Liver (tissue), 9 donors: Measurements from ENCODE around the gene YBX2. TPM values are rescaled to one million over a fixed set of nuclear protein-coding genes. Genes with fewer than 3 reads are reported as not detected.

Experiments
- DNase-seq: peaks from one replicate; pipeline ENCODE4 v3.0.0-alpha.2; 2017; ENCODE audit warnings: low spot score
- H3K27ac ChIP-seq, 2 donors: one replicate each; pipeline ENCODE4 v1.7.0; 2013; ENCODE audit warnings: inconsistent platforms in 2 of 2, low read length in 2 of 2, control low read depth in 1 of 2, low read depth in 1 of 2, mild to moderate bottlenecking in 1 of 2
- H3K27me3 ChIP-seq, 4 donors: one replicate each; pipeline versions ENCODE4 v1.6.1 to v1.7.0; 2013; ENCODE audit warnings: low read length in 3 of 4, inconsistent platforms in 1 of 4, mild to moderate bottlenecking in 1 of 4, moderate library complexity in 1 of 4; ENCODE audit not compliant: control insufficient read depth in 4 of 4, insufficient read depth in 4 of 4
- H3K36me3 ChIP-seq, 4 donors: one replicate each; pipeline versions ENCODE4 v1.6.1 to v1.7.0; 2013; ENCODE audit warnings: low read length in 3 of 4, mild to moderate bottlenecking in 3 of 4, low read depth in 1 of 4, moderate library complexity in 1 of 4; ENCODE audit not compliant: control insufficient read depth in 4 of 4, insufficient read depth in 3 of 4
- H3K4me1 ChIP-seq, 4 donors: one replicate each; pipeline versions ENCODE4 v1.6.1 to v1.7.0; 2013; ENCODE audit warnings: low read length in 3 of 4, mild to moderate bottlenecking in 3 of 4, moderate library complexity in 1 of 4; ENCODE audit not compliant: control insufficient read depth in 4 of 4, insufficient read depth in 4 of 4
- H3K4me3 ChIP-seq, 3 donors: one replicate each; pipeline versions ENCODE4 v1.6.1 to v1.7.0; 2013; ENCODE audit warnings: low read length in 3 of 3, control low read depth in 1 of 3, low read depth in 1 of 3, mild to moderate bottlenecking in 1 of 3
- H3K9ac ChIP-seq, 2 donors: one replicate each; pipeline ENCODE4 v1.7.0; 2013; ENCODE audit warnings: low read length in 2 of 2, mild to moderate bottlenecking in 2 of 2, moderate library complexity in 2 of 2, control low read depth in 1 of 2, low read depth in 1 of 2
- H3K9me3 ChIP-seq, 4 donors: one replicate each; pipeline versions ENCODE4 v1.6.1 to v1.7.0; 2013; ENCODE audit warnings: low read length in 3 of 4; ENCODE audit not compliant: control insufficient read depth in 4 of 4
- CTCF ChIP-seq: fragments of 150-350 bp; IDR thresholded peaks from 2 replicates; pipeline ENCODE4 v1.5.1; 2017; ENCODE audit warnings: improper control_type of control experiment, low read depth, low read length; ENCODE audit not compliant: missing input control
- EGR1 ChIP-seq, 2 donors: IDR thresholded peaks; 2 replicates each; pipeline ENCODE4 v1.6.1; 2016 to 2018; ENCODE audit warnings: antibody characterized with exemption in 2 of 2, low read depth in 2 of 2
- FOXA1 ChIP-seq: IDR thresholded peaks from 2 replicates; pipeline ENCODE4 v1.6.1; 2016; ENCODE audit warnings: antibody characterized with exemption
- FOXA2 ChIP-seq: IDR thresholded peaks from 2 replicates; pipeline ENCODE4 v1.6.1; 2016; ENCODE audit warnings: antibody characterized with exemption
- GABPA ChIP-seq, 2 donors: IDR thresholded peaks in 1 of 2; conservative IDR thresholded peaks in 1 of 2; 2 replicates each; pipeline ENCODE4 v1.6.1; 2016; ENCODE audit warnings: antibody characterized with exemption in 2 of 2, mild to moderate bottlenecking in 1 of 2, moderate library complexity in 1 of 2
- HNF4A ChIP-seq, 2 donors: conservative IDR thresholded peaks; 2 replicates each; pipeline ENCODE4 v1.6.1; 2016; ENCODE audit warnings: antibody characterized with exemption in 2 of 2, mild to moderate bottlenecking in 2 of 2
- HNF4G ChIP-seq: IDR thresholded peaks from 2 replicates; pipeline ENCODE4 v1.6.1; 2016; ENCODE audit warnings: antibody characterized with exemption
- JUND ChIP-seq, 2 donors: IDR thresholded peaks; 2 replicates each; pipeline ENCODE4 v1.6.1; 2016; ENCODE audit warnings: antibody characterized with exemption in 2 of 2
- MAX ChIP-seq: IDR thresholded peaks from 2 replicates; pipeline ENCODE4 v1.6.1; 2016; ENCODE audit warnings: antibody characterized with exemption
- NR2F2 ChIP-seq: IDR thresholded peaks from 2 replicates; pipeline ENCODE4 v1.6.1; 2016; ENCODE audit warnings: antibody characterized with exemption
- RAD21 ChIP-seq, 2 donors: IDR thresholded peaks; 2 replicates each; pipeline ENCODE4 v1.6.1; 2016; ENCODE audit warnings: antibody characterized with exemption in 2 of 2, mild to moderate bottlenecking in 2 of 2
- RXRA ChIP-seq, 2 donors: IDR thresholded peaks; 2 replicates each; pipeline ENCODE4 v1.6.1; 2017 to 2018; ENCODE audit warnings: antibody characterized with exemption in 2 of 2, mild to moderate bottlenecking in 1 of 2
- SP1 ChIP-seq: IDR thresholded peaks from 2 replicates; pipeline ENCODE4 v1.6.1; 2018; ENCODE audit warnings: antibody characterized with exemption, mild to moderate bottlenecking
- TAF1 ChIP-seq: conservative IDR thresholded peaks from 2 replicates; pipeline ENCODE4 v1.6.1; 2016; ENCODE audit warnings: antibody characterized with exemption, mild to moderate bottlenecking
- YY1 ChIP-seq: IDR thresholded peaks from 2 replicates; pipeline ENCODE4 v1.6.1; 2016; ENCODE audit warnings: antibody characterized with exemption, mild to moderate bottlenecking
- ZBTB33 ChIP-seq: IDR thresholded peaks from 2 replicates; pipeline ENCODE4 v1.6.1; 2016; ENCODE audit warnings: antibody characterized with exemption
- WGBS: extraction: QIAGEN DNeasy Blood & Tissue Kit; methylation state at CpG from one replicate; pipeline ENCODE4 v1.1.7; 2013; 5-methylcytosine and 5-hydroxymethylcytosine counted together
- polyA plus RNA-seq, 2 donors: library from polyadenylated mRNA; stranded (reverse) in 1 of 2; unstranded in 1 of 2; fragments of 200-250 nt in 1 of 2; fragments of >200 nt in 1 of 2; fragmentation: Nextera tagmentation in 1 of 2; extraction: Ambion mirVana in 1 of 2; gene quantifications; one replicate each; pipeline versions ENCODE4 v1.2.1 to v1.2.3, GENCODE V29; 2013 to 2015
- total RNA-seq, 2 donors: library from RNA; depleted of rRNA; stranded (reverse); fragments of >200 nt; gene quantifications; one replicate each; pipeline ENCODE4 v1.2.3, GENCODE V29; 2014
- TF ChIP-seq, protein P1 (sequence below): IDR thresholded peaks from 2 replicates; pipeline ENCODE4 v1.6.1; 2016; ENCODE audit warnings: antibody characterized with exemption, mild to moderate bottlenecking
- TF ChIP-seq, protein P2 (sequence below): IDR thresholded peaks from 2 replicates; pipeline ENCODE4 v1.6.1; 2016; ENCODE audit warnings: antibody characterized with exemption
- donor health status: healthy.
- donor health status: healthy.
- donor health status: healthy.
- donor health status: healthy.
- donor health status: healthy.

The YBX2 gene
- total and polyA plus RNA-seq, 4 donors = 0.33 to 0.75 (median 0.57) TPM

DNA sequence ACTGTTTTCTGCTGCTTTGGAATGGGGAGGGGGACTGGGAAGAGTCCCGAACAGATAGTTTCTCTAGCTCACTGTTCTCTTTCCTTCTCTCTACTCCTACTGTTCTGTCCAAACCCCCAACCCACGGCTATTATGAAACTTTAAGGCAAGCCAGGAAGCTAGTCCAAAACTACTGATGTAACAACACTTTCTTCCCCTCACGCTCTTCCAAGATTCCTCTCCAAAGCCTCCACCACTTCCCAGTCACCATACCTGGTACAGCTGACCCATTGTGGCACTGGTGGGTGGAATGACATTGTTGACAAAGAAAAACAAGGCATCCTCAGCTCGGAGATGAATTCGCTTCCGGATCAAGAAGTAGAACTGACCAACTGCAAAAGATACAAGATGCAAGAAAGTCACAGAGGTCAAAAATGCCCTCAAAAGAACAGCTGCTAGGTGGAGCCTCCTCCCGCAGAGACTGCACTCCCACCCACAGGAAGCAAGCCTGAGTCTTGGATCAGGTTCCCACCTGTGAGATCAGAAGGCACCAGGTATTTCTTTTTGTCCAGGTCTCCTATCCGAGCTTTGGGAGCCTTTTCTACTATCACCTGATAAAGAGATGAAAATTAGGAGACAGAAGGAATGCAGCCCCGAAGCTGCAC is 53.2 kb downstream of the YBX2 start (continued):
- TF ChIP-seq, protein P1, sequence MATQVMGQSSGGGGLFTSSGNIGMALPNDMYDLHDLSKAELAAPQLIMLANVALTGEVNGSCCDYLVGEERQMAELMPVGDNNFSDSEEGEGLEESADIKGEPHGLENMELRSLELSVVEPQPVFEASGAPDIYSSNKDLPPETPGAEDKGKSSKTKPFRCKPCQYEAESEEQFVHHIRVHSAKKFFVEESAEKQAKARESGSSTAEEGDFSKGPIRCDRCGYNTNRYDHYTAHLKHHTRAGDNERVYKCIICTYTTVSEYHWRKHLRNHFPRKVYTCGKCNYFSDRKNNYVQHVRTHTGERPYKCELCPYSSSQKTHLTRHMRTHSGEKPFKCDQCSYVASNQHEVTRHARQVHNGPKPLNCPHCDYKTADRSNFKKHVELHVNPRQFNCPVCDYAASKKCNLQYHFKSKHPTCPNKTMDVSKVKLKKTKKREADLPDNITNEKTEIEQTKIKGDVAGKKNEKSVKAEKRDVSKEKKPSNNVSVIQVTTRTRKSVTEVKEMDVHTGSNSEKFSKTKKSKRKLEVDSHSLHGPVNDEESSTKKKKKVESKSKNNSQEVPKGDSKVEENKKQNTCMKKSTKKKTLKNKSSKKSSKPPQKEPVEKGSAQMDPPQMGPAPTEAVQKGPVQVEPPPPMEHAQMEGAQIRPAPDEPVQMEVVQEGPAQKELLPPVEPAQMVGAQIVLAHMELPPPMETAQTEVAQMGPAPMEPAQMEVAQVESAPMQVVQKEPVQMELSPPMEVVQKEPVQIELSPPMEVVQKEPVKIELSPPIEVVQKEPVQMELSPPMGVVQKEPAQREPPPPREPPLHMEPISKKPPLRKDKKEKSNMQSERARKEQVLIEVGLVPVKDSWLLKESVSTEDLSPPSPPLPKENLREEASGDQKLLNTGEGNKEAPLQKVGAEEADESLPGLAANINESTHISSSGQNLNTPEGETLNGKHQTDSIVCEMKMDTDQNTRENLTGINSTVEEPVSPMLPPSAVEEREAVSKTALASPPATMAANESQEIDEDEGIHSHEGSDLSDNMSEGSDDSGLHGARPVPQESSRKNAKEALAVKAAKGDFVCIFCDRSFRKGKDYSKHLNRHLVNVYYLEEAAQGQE = no peak
- TF ChIP-seq RAD21 (IDR thresholded peaks at IDR 0.05) (no peak), MAX (no peak), TAF1 (no peak), EGR1 (IDR thresholded peaks at IDR 0.05; ENCODE audit: low read depth in 2 of 2) (no peak)
- TF ChIP-seq, protein P2, sequence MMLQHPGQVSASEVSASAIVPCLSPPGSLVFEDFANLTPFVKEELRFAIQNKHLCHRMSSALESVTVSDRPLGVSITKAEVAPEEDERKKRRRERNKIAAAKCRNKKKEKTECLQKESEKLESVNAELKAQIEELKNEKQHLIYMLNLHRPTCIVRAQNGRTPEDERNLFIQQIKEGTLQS = no peak

GRCh38 chr17:7240375-7240774 is 54.1 kb downstream of the YBX2 start:
- Histone ChIP-seq H3K9me3 (no peaks in the 10 kb centered on the region), H3K36me3 (peaks cover 7 to 31% (median 18%) of the 10 kb centered on the region in 4 donors), H3K4me3 (peak overlapping the region in 2 of 3 donors; percentile 19 to 91), H3K27me3 (no peaks in the 10 kb centered on the region), H3K27ac (peak overlapping the region; percentile 98 to 99), H3K4me1 (peaks cover 2 to 50% (median 35%) of the 10 kb centered on the region in 4 donors), H3K9ac (no peak overlapping the region)
- DNase-seq = no peak
- WGBS = 68% methylated on average over 4 of the region's 4 CpGs
- TF ChIP-seq JUND (IDR thresholded peaks at IDR 0.05) = no peak
- no peak for TF ChIP-seq CTCF
- no peak for TF ChIP-seq ZBTB33
- TF ChIP-seq HNF4G = no peak
- no peak for TF ChIP-seq RAD21 (IDR thresholded peaks at IDR 0.05)
- TF ChIP-seq NR2F2 = no peak
- TF ChIP-seq SP1 = no peak
- TF ChIP-seq MAX = no peak
- TF ChIP-seq GABPA (IDR thresholded peaks at IDR 0.05 in 1 of 2, conservative IDR thresholded peaks at IDR 0.05 in 1 of 2) = no peak
- no peak for TF ChIP-seq FOXA2
- TF ChIP-seq, protein P2 = no peak
- no peak for TF ChIP-seq RXRA (IDR thresholded peaks at IDR 0.05)
- TF ChIP-seq FOXA1 = no peak
- no peak for TF ChIP-seq HNF4A (conservative IDR thresholded peaks at IDR 0.05)
- TF ChIP-seq, protein P1 = no peak
- TF ChIP-seq YY1 = no peak
